ENCODE data around the gene KANSL3.

KANSL3 gene

DNA sequence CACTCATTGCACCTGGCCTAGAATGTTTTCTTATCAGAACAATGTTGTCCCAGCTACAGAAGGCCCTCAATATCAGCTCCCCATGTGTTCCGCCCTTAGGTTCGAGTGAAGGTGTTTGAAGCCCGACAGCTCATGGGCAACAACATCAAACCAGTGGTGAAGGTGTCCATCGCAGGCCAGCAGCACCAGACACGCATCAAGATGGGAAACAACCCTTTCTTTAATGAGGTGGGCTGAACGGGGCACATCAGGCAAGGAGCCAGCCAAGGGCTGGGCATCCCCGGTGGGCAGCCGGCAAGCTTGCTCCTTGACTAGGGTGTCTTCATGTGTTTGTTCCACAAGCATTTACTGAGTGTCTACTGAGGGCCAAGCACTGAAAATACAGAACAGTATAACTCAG lies 13.7 kb upstream of the KANSL3 start:
- no peak for DNase-seq

DNA sequence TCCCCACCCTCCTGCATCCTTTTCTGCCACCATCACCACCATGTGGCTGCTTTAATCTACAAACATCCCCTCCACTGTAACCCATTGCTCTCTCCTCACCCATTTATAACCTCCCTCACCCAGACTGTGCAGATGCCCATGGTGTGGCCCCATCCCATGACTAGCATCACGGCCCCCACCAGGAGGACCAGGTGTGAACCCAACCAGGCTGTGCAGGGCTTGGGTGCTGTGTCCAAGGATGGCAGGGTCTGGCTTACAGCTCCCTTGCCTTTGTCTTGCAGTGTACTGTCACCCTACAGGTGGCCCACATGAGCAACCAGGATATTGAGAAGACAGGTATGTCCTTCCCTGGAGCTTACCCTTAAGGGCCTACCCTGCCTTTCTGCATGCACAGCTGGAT lies 11.2 kb upstream of the KANSL3 start:
- no peak for DNase-seq

DNA sequence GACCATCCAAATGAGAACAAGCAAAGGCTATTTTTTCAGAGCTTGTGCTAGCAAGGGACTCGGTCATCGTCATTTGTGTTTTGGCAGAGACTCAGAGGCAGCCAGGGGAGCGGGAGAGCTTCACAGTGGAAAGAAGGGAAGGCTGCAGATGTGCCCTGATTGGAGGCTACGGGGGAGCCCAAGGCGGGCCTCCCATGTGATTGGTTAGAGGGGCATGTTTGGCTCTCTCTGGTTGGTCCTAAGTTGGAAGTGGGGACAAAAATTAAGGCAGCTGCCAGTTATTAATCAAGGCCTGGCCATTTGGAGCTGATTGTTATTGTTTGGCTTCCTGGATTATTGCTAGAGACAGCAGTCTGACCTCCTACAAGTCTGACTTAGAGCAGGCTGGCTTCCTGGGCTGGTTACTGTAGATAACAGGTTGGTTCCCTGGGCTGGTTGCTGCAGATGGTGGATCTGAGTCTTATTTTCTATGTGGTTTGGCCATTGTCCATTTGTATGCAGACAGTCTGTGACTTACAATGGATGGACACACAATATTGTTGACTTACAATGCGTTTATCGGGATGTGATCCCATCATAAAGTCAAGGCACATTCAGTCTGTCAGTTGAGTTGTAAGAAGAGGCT lies 10.3 kb upstream of the KANSL3 start:
- no peak for DNase-seq

DNA sequence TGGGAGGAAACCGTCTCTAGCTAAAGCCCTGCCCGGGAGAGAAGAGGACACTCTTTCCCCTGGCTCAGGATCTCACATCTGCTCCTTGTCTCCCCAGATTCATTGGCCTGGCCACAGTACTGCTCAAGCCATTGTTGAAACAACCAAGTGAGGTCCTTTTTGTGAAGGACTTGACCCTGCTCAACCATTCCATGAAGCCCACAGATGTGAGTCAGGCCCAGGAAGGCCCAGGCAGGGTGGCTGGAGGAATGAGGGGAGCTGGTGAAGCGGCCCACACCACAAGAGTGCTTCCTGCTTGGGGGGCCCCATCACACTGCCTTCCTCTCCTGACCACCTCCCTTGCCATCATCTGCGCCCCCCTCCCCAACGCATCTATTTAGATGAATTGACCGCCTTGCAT lies 9.6 kb upstream of the KANSL3 start:
- no peak for DNase-seq

DNA sequence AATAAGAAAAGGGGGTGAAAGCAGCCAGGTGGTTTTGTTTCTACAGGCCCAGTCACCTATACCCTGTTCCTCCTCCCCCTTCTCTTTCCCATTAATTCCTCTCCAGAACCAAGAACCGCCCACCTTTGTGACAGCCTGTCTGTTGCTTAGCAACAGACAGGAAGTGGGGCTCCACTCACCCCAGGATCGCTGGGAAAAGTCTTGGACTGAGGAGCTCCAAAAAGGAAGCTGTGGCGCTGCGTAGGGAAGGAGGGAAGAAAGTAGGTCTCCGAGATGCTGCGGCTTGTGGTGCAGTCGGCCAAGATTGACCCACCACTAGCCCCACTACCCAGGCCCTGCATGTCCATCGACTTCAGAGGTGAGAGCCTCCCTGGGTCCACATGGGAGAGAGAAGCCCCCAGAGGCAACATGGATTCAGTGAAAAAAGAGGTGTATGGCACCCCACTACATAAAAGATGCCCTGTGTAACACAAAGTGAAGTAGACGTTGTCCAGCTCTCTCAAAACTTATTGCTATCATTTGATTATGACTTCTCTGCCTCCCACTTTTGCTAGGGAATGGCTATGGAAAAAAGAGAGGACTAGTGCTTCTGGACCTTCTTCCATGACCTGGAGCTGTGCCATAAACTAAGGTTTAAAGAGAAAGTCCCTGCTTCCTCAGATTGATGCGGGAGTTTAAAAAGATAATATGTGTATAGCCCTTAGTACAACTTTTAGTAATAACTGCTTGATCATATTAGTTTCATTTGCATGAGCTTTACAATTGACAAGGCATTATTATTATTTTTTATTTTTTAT lies 4.7 kb upstream of the KANSL3 start, which contains the start of gene FER1L5:
Gene FER1L5, plus strand, starts transcription at position 201 of the 797 bp plus-strand sequence. Its CDS starts 73 bp downstream, at position 274.
- peak; percentile 17 for DNase-seq

DNA sequence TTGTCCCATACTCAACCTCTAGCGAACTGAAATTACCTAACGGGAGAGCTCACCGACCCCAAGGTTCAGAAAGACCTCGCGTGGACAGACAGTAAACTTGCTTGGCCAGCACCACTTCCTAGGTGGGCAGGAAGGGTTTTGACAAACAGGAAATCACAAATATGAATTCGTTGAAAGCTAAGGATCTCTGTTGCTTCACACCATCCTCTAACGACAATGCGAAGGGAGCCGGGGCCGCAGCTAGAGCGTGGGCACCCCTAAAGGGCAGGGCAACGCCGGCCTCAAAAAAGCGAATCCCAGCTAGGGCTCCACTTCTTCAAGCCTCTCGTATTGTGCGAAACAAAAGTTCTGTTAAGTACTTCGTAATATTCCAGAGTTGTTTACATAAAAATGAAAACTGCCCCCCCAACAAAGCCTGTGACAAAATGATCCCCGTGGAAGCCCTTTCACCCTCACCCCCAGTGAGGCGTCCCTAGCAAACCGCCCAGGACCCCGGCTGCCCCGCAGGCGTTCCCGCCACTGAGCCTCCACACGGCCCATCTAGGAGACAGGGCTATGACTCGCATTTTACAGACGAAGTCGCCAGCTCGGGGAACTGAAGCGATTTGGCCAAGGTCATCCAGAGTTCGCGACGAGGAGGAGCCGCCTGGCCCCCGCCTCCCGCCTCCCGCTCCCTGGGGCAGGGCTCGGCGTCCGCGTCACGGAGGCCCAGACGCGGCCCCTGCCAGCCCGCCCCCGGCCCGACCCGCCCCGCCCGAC lies 548 bp downstream of the KANSL3 start:
- DNase-seq: peak; percentile 38

DNA sequence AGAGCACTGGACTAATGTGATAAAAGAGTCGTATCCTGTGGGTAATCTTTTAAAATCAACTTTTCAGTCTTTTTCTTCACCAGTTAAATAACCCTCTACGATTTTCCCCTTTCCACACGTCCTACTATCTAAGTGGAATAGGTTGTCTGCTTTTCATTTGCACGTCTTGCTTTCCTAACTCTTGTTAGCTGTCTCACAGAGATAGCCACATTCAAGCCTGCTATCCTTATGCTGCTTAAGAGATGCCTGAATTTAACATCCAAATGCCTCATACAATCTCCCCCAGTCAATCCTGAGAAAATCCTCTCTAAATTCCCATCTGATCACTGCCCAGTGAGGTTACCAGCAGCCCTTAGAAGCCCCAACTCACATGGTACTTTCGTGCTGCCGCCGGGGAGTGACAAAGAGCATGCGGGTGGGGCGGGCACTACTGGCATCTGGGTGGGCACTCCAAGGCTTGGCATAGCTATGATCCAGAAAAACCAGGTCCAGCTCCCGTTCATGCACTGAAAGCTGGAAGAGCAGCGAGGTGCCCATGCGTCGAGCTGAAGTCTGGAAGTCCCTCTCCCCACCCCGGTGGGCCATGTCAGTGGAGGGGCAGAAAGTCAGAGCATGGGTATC lies 1.5 kb downstream of the KANSL3 start:
- DNase-seq: no peak

DNA sequence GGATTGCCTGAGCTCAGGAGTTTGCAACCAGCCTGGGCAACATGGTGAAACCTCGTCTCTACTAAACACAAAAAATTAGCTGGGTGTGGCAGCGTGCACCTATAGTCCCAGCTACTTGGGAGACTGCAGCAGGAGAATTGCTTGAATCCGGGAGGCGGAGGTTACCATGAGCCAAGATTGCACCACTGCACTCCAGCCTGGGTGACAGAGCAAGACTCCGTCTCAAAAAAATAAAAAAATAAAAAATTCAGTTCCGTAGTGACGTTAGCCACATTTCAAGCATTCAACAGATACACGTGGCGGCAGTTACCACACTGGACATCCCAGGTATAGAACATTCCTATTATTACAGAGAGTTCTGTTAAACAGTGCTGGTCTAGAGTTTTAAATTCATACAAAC lies 4.5 kb downstream of the KANSL3 start:
- no peak for DNase-seq

DNA sequence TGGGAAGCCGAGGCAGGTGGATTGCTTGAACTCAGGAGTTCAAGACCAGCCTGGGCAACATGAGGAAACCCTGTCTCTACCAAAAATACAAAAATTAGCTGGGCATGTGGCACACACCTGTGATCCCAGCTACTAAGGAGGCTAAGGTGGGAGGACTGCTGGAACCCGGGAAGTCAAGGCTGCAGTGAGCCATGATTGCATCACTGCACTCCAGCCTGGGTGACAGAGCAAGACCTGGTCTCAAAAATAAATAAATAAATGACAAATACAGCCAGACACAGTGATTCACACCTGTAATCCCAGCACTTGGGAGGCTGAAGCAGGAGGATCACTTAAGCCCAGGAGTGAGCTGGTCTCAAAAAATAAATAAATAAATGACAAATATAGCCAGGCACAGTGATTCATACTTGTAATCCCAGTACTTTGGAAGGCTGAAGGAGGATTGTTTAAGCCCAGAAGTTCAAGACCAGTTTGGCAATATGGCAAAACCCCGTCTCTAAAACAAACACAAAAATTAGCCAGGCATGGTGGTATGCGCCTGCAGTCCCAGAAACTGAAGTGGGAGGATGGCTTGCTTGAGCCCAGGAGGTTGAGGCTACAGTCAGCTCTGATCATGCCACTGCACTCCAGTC lies 6.2 kb downstream of the KANSL3 start:
- DNase-seq: no peak

DNA sequence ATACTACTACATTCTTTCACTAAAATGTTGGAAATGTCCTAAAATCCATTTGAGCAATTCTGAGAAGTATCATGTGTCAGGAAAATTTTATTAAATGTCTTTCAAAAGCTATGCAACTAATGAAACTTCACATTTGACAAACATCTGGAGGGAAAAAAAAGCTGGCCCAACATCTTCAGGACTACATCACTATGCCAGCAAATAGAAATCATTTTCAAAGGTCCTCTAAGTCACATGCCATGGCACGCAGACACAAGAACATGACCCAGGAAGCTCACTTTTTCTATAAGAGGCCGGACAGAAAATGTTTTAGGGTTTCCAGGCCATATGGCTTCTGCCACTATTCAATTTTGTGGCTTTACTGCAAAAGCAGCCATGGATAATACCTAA lies 11.6 kb downstream of the KANSL3 start:
- DNase-seq: no peak

DNA sequence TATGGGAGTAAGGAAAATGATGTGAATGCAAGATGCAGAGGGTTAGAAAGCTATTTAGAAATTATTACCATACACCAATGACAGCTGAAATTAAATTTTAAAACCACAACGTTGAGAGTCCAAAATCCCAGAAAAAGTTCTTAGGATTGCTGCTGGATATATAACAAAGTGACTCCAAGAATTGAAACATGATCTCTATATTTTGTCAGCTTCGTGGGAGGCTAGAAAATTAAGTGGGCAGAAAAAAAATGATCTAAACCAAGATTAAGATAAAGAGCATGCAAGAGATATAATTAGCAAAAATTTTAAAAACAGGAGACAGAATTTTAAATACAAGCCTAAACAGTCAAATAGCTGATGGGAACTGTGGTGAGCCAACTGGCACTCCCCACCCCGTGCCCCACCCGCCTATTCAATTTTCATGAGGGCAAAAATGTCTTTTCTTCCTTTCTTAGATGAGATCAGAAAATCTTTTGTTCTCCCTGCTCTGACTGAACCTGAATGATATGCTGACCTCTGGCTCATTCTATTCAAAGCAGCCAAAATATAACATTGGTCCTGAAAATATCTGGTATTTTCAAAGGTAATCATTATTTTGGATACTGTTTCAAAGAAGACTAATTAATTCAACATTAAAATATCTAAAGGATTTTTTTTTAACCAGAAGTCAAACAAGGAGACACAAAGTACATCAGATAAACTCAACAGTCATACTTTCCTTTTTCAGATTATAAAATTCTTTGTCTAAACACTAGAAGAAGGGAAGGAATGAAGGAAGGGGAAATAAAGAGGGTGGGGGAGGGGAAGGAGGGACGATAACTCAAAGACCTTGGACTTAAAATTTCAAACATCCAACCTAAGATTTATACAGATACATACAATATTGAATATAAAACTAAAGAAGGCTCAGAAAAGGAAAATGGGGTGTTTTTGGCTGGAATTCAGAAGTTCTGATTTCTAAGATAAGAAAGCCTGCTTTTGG lies 12.2 kb downstream of the KANSL3 start:
- DNase-seq: no peak

DNA sequence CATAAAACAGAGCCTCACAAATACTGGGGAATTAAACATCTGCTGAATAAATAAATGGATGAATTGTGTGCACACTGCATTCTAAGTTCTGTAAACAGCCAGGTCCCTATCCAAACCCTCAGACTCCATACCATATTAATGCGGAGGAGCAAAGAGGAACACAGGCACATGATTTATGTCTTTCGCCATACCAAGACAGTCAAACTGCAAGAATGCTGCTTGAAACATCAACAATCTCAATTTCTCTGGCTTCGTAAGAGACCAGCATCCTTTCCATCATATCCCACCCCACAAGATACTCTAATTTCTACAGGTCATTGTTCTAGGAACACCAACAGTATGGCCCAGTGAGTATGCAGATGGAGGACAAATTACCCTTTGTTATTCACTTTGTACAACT lies 15.0 kb downstream of the KANSL3 start:
- no peak for DNase-seq

DNA sequence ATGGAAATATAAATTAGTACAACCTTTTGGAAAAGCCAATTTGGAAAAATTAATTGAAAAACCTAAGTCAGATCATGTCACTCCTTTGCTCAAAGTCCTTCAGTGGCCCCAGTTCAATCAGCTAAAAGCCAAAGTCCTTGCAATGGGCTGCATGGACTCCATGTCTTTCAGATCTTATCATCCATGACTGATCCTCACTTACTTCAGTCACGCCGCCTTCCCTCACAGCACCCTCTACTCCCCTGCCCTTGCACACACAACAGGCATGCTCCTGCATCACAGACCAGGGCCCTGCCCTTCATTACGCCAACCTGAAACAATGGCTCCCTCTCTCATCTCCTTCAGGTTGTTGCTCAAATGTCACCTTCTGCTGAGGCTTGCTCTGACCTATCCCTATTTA lies 15.6 kb downstream of the KANSL3 start:
- no peak for DNase-seq

DNA sequence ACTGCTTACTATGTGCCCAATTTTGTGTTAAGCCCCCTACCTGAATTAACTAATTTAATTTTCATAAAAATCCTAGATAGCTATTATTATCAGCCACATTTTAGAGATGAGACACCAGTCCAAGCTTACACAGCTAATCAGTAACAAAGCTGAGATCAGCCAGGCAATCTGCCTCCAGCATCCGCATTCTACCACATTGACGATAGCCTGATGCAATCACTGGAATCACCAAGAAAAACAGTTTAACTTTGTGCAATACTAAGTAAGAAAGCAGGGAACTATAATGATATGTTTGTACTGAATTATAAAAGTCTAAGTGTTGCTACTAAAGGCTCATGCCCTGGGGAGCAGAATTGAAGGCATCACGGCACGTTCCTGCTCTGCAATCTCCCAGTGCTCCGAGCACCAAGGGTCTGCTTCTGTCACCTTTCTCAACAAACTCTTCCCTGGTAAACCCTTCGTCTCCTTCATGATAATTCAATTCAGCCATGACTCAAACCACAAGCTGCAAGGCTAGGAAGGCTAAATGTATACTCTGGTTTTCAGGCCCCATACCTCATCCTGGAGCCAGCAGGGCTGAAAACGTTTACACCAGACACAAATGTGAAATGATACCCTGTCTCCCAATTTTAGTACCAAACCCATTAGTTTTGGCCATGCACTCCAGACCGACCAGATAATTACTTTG lies 19.4 kb downstream of the KANSL3 start:
- DNase-seq: no peak

DNA sequence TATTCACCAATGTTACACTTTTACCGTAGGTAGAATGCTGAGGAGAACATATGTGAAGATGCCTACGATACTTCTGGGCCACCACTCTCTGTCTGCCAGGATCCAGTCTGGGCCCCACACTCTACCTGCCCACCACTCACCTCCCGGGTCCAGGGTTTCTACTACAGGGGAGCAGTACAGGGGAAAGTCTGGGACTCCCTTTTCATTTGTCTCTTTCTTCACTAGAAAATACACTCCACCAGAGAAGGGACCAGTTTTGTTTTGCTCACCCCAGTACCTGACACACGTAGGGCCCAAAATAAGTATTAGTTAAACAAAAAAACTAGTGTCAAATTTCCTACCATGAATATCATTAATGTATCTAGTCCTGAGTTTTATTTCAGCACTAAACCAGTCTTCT lies 21.1 kb downstream of the KANSL3 start:
- no peak for DNase-seq

DNA sequence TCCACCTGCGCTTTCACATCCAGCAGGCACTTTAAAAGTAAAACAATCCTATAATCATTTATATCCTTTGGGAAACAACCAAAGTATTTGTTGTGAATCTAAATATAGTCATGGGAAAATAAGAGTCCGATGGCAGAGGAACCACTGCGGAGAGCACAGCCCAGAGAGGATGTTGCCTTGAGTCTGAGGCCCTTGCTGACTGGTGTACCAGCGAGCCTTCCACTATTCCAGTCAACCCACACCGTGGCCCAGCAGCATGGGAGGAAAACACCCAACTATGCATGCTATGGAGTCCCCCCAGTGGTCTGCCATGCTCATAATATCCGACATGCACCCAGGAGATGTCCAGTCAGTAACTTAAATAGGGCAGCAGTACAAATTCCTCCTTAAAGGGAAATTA lies 21.6 kb downstream of the KANSL3 start:
- DNase-seq: no peak

DNA sequence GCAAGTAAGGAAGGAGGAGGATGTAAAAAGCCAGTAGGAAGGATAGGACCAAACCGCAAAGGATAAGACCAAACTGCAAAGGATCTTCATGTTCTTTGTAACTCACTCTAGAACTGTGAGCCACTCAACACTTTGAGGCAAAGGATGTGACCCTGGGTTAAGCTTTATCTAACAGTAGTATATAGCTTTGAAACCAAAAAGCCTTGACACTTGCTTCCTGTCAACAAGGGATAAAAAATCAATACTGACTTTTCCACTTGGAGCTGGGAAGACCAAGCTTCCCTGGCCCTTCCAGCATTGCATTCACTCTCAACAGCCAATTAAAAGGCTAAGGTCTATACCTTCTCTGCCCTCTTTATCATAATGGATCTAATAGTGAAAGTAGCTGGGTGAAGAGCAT lies 22.0 kb downstream of the KANSL3 start:
- DNase-seq: no peak

DNA sequence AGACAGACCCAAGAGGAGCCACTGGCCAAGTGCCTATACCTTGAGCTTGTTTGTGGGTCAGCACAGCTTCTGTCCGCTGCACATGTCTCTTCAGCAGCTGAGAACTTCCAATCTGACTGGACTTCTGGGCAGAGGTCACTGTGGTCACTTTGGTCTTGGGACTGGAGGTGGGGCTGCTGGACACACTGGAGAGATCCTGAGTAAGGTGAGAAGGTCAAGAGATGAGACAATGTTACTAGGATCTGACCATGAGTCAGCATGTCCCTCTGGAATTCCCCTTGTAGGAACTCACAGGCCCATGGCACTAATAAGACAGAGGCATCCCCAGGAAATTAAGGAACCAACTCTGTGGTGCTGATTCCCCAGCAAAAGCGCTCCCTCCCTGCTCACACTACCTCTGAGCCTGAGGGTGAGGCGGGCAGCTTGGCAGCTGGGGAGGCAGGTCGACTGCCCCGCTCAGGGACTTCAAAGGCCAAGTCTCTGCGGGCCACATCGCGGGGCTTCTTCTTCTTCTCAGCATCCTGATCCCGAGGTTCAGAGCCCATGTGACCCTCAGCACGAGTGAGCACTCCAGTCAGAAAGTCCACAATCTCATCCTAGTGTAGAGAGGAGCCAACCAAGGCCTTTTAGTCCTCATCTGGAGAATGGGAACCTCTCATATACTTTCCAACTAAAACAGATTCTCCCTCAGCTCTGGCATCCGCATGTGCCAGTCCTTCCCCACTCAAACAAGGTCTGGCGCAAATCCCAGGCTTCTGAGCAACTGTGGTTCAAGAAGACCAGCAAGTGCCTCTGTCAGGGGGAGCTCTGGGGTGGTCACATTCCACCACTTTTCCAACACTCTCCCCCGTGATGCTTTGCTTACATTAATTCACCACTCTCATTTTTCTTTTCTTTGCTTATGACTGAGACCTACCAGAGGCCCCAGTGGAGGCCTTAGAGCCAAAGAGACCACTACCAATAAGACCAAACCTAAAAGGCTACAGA lies 29.4 kb downstream of the KANSL3 start:
- no peak for DNase-seq

DNA sequence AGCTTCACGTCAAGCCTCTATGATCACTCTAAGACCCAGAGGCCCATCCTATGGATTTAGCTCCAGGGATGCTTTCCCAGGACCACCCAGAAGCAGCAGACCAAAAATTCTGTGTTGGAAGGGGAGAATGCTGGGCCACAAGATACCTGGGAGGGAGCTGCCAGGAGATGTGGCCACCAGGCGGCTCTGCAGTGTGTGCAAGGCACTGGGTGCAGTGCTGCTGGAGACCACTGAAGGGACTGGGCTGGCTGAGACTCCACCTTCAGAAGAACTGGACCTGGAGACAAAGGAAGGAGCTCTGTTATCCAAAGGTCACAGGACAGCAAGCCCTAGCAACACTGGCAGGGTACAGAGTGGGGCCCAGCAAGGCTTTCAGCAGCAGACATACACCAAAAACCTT lies 34.0 kb downstream of the KANSL3 start:
- DNase-seq: no peak

DNA sequence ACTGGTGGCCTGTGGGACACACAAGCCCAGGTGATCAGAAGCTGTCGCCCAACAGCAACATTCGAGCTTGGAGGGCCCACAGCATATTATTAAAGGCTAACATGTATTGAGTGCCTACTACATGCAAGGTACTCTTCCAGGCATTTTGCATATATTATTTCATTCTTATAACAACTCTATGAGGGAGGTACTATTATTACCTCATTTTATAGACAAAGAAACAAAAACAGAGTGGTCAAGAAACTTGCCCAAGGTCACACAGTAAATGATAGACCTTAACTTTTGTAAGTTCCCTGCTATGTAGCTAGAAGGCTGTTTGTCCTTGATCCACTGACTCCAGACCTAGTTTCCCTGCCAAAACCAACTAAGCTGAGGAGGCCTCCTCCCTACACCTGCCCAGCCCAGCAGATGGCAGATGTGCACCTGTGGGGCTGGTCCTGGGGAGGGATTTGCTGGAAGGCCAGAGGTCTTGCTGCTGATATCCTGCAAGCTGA lies 35.7 kb downstream of the KANSL3 start:
- no peak for DNase-seq

Data from NCI-H1436 (cell line).